HepG2 (cell line): Measurements from ENCODE around the gene RGS11. TPM values are rescaled to one million over a fixed set of nuclear protein-coding genes. Genes with fewer than 3 reads are reported as not detected.

Source experiments
- ATAC-seq: fragments of 200-7000 bp; cut with Tn5 transposase; 3 replicates; pipeline ENCODE4 v1.9.1; 2020; ENCODE audit warnings: mild to moderate bottlenecking, moderate library complexity
- BruUV-seq: library from RNA; stranded (reverse); fragments of 400-500 nt; replicated peaks from 2 replicates; lab custom pipeline; 2021; lab: Mats Ljungman, UMichigan
- CTCF ChIA-PET: fragments of 300-600 bp; formaldehyde crosslinking; extraction: SDS; loops from one replicate; lab custom pipeline; 2021; ENCODE audit warnings: low total read pairs, inconsistent platforms, low intra/inter-chr PET ratio; lab: Yijun Ruan, JAX
- POLR2A ChIA-PET: fragments of 350-600 bp; sonication (Branson Sonifier 250); formaldehyde crosslinking; loops from one replicate; lab custom pipeline; 2020; ENCODE audit warnings: antibody characterized with exemption, inconsistent platforms; lab: Yijun Ruan, JAX
- DNase-seq: peaks from one replicate; pipeline ENCODE4 v3.0.0-alpha.2; 2015; ENCODE audit warnings: low spot score
- FAIRE-seq: peaks from 3 replicates; lab custom pipeline; 2011; peaks lifted over from hg19 to GRCh38; lab: Jason Lieb, UNC
- H2AFZ ChIP-seq: one replicate; pipeline ENCODE4 v1.6.1; 2011; ENCODE audit warnings: low read length, inconsistent platforms
- H3K27ac ChIP-seq: fragments of 300-600 bp; 3 replicates; pipeline ENCODE4 v1.8.0; 2011; ENCODE audit warnings: mixed run types, mild to moderate bottlenecking, mixed read lengths, low read length, inconsistent platforms; ENCODE audit not compliant: insufficient read depth; ENCODE audit errors: extremely low read length
- H3K27me3 ChIP-seq, 2 experiments: fragments of 200-600 bp in 1 of 2; 2 replicates in 1 of 2; 3 replicates in 1 of 2; pipeline versions ENCODE4 v1.6.0 to v1.8.0; 2011; ENCODE audit warnings: low read length in 2 of 2, mild to moderate bottlenecking in 2 of 2, moderate library complexity in 2 of 2, inconsistent platforms in 1 of 2; ENCODE audit not compliant: insufficient read depth in 2 of 2, control insufficient read depth in 1 of 2
- H3K36me3 ChIP-seq, 2 experiments: fragments of 200-600 bp in 1 of 2; replicated peaks in 1 of 2; 2 replicates in 1 of 2; 3 replicates in 1 of 2; pipeline versions ENCODE4 v1.5.1 to v1.8.0; 2011; ENCODE audit warnings: low read length in 2 of 2, inconsistent platforms in 1 of 2; ENCODE audit not compliant: insufficient read depth in 2 of 2, control insufficient read depth in 1 of 2
- H3K4me1 ChIP-seq: 2 replicates; pipeline ENCODE4 v1.5.1; 2012; ENCODE audit warnings: low read length, inconsistent platforms; ENCODE audit not compliant: insufficient read depth
- H3K4me2 ChIP-seq: 2 replicates; pipeline ENCODE4 v1.6.0; 2011; ENCODE audit warnings: low read depth, low read length, inconsistent platforms
- H3K4me3 ChIP-seq, 3 experiments: fragments of 200-600 bp in 1 of 3; sonication (generic), shearing (Covaris generic) in 1 of 3; replicated peaks in 1 of 3; 2 replicates each; pipeline ENCODE4 v1.5.1; 2011 to 2016; ENCODE audit warnings: low read length in 3 of 3, inconsistent platforms in 2 of 3, low read depth in 2 of 3, mild to moderate bottlenecking in 2 of 3, control low read depth in 1 of 3, mixed read lengths in 1 of 3; ENCODE audit not compliant: insufficient read depth in 1 of 3
- H3K79me2 ChIP-seq: one replicate; pipeline ENCODE4 v1.6.1; 2011; ENCODE audit warnings: low read length, inconsistent platforms; ENCODE audit not compliant: insufficient read depth
- H3K9ac ChIP-seq: 2 replicates; pipeline ENCODE4 v1.6.0; 2011; ENCODE audit warnings: mild to moderate bottlenecking, low read depth, low read length, inconsistent platforms; ENCODE audit not compliant: insufficient read depth
- H3K9me3 ChIP-seq: 2 replicates; pipeline ENCODE4 v1.5.1; 2012; ENCODE audit warnings: mild to moderate bottlenecking, low read length
- H4K20me1 ChIP-seq: 2 replicates; pipeline ENCODE4 v1.6.0; 2011; ENCODE audit warnings: inconsistent platforms, mild to moderate bottlenecking, low read length, moderate library complexity; ENCODE audit not compliant: insufficient read depth
- ATF7-NPFF ChIP-seq: sonication (generic); formaldehyde crosslinking; IDR thresholded peaks from 2 replicates; pipeline ENCODE4 v1.8.1; 2023; ENCODE audit warnings: mild to moderate bottlenecking, low read depth, missing genetic modification reagents, moderate library complexity
- MAX ChIP-seq: IDR thresholded peaks from 2 replicates; pipeline ENCODE4 v1.6.1; 2012; ENCODE audit warnings: inconsistent platforms
- MTF2 ChIP-seq: sonication (generic); formaldehyde crosslinking; IDR thresholded peaks from 2 replicates; pipeline ENCODE4 v1.5.0; 2020; ENCODE audit warnings: missing genetic modification reagents, borderline replicate concordance
- PHF21A ChIP-seq: sonication (generic); formaldehyde crosslinking; IDR thresholded peaks from 2 replicates; pipeline ENCODE4 v1.5.0; 2020; ENCODE audit warnings: mild to moderate bottlenecking, missing genetic modification reagents
- SAP130 ChIP-seq: IDR thresholded peaks from 2 replicates; pipeline ENCODE4 v1.6.1; 2016; ENCODE audit warnings: low read depth
- SP1 ChIP-seq, 2 experiments: fragments of 450-650 bp in 1 of 2; sonication (generic) in 1 of 2; formaldehyde crosslinking in 1 of 2; IDR thresholded peaks; 2 replicates each; pipeline versions ENCODE4 v1.4.0 to v1.6.1; 2016 to 2020; ENCODE audit warnings: missing genetic modification reagents in 1 of 2
- ZBTB2 ChIP-seq: sonication (generic); formaldehyde crosslinking; IDR thresholded peaks from 2 replicates; pipeline ENCODE4 v1.8.0; 2022; ENCODE audit warnings: low read depth, missing genetic modification reagents
- ZFP91 ChIP-seq: sonication (generic); formaldehyde crosslinking; IDR thresholded peaks from 2 replicates; pipeline ENCODE4 v1.9.0; 2022; ENCODE audit warnings: missing genetic modification reagents, mild to moderate bottlenecking, borderline replicate concordance
- ZFY ChIP-seq: sonication (generic); formaldehyde crosslinking; IDR thresholded peaks from 2 replicates; pipeline ENCODE4 v1.4.0; 2020; ENCODE audit warnings: missing genetic modification reagents
- ZNF205 ChIP-seq: IDR thresholded peaks from 2 replicates; pipeline ENCODE4 v1.6.1; 2018; ENCODE audit warnings: missing biosample characterization, missing genetic modification reagents
- ZNF256 ChIP-seq: sonication (generic); formaldehyde crosslinking; conservative IDR thresholded peaks from 2 replicates; pipeline ENCODE4 v1.4.0; 2020; ENCODE audit warnings: missing genetic modification reagents
- ZNF292 ChIP-seq: sonication (generic); formaldehyde crosslinking; IDR thresholded peaks from 2 replicates; pipeline ENCODE4 v1.8.1; 2022; ENCODE audit warnings: mild to moderate bottlenecking, low read depth, missing genetic modification reagents, borderline replicate concordance
- ZNF883 ChIP-seq: sonication (generic); formaldehyde crosslinking; IDR thresholded peaks from 2 replicates; pipeline ENCODE4 v1.5.1; 2020; ENCODE audit warnings: mild to moderate bottlenecking, missing genetic modification reagents; ENCODE audit errors: not compliant biosample characterization
- ZSCAN20 ChIP-seq: sonication (generic); formaldehyde crosslinking; IDR thresholded peaks from 2 replicates; pipeline ENCODE4 v1.4.0; 2020; ENCODE audit warnings: missing genetic modification reagents, mild to moderate bottlenecking, borderline replicate concordance
- WGBS: methylation state at CpG from one replicate; pipeline ENCODE4 v1.1.6; 2017; ENCODE audit warnings: low lambda C conversion rate; 5-methylcytosine and 5-hydroxymethylcytosine counted together
- in situ Hi-C: cut with HindIII; loops from 2 replicates; pipeline ENCODE4 v1.10.0; 2017; ENCODE audit warnings: low pct_unique_long_range_greater_than_20kb; ENCODE audit not compliant: extremely low pct_ligation_motif_present
- intact Hi-C: fragments of 100-400 bp; cut with micrococcal nuclease; formaldehyde crosslinking; loops from one replicate; pipeline ENCODE4 v1.10.0; 2022; ENCODE audit not compliant: unreplicated experiment
- polyA plus RNA-seq, 8 experiments: library from polyadenylated mRNA; depleted of rRNA in 3 of 8; stranded (reverse) in 7 of 8; unstranded in 1 of 8; fragments of >200 nt; fragmentation: Illumina TruSeq in 4 of 8; extraction: Trizol in 4 of 8; gene quantifications; 2 replicates each; pipeline versions ENCODE4 v1.2.1 to v1.2.3, GENCODE V29; 2011 to 2016; ENCODE audit warnings: low read depth in 4 of 8, missing spikeins in 1 of 8, mixed read lengths in 1 of 8; ENCODE audit not compliant: insufficient read depth in 1 of 8
- total RNA-seq, 5 experiments: library from RNA; depleted of rRNA; stranded (reverse); fragments of >200 nt; fragmentation: Illumina TruSeq; extraction: Trizol; gene quantifications; 2 replicates each; pipeline ENCODE4 v1.2.3, GENCODE V29; 2016; ENCODE audit warnings: low read depth in 1 of 5
- TF ChIP-seq, protein P1 (sequence below): sonication (generic); formaldehyde crosslinking; IDR thresholded peaks from 2 replicates; pipeline ENCODE4 v1.5.1; 2020; ENCODE audit warnings: mild to moderate bottlenecking, missing genetic modification reagents, moderate library complexity

The RGS11 gene
- total and polyA plus RNA-seq, 2 of the 13 experiments (the other 11 are each of a cell fraction or from before 2014, with no cell fraction given), result 0.11 TPM; not detected in 1

DNA sequence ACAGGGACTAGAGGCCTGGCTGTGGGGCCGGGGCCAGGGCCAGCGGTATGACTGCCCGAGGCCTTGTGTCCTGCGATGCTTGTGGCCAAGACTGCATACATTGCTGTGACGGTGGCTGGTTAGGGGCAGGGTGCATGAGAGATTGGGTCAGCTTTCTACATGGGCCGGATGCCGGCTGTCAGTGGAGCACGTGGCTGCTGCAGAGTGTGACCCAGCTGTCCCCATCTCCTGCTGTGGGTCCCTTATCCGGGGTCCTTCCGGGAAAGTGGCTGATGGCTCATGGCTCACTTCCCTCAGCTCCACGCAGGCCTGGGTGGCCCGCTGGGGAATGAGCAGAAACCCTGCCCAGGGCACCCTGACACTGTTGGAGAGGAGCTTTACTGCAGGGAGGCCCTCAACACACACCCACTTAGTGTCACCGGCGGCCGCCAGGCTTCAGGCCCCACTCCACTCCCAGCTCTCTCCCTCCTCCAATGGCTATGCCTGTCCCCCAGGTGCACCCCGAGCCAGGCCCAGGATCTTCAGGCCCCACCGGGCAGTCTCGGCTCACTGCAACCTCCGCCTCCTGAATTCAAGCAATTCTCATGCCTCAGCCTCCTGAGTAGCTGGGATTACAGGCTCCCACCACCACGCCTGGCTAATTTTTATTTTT is 808 bp upstream of the RGS11 start:
- H3K4me1 ChIP-seq, result peaks cover 30% of the 10 kb centered on the region
- BruUV-seq, result no TSS peak
- H3K79me2 ChIP-seq, result no peaks in the 10 kb centered on the region
- H4K20me1 ChIP-seq, result no peaks in the 10 kb centered on the region
- intact Hi-C loops (no loop called here), in situ Hi-C loops (no loop called here)
- CTCF ChIA-PET, result no interaction called here
- H3K36me3 ChIP-seq, result no peaks in the 10 kb centered on the region
- H3K9me3 ChIP-seq, result no peaks in the 10 kb centered on the region
- peak overlapping the region; percentile 45; the same call in 1 of the 2 replicates for H3K4me2 ChIP-seq
- H3K27ac ChIP-seq, result no peak overlapping the region
- no peak overlapping the region for H3K9ac ChIP-seq
- no peak for FAIRE-seq
- 78% methylated on average over 4 of the region's 20 CpGs for WGBS
- no peak overlapping the region for H2AFZ ChIP-seq
- DNase-seq, result no peak
- peaks cover 7 to 70% of the 10 kb centered on the region in 2 experiments for H3K27me3 ChIP-seq
- peak overlapping the region in 1 of 3 experiments; percentile 43; a peak in 1 of 6 replicates for H3K4me3 ChIP-seq
- POLR2A ChIA-PET, result interaction anchor here (0.6 kb wide), 1 partner anchor 76 kb away, joined by 3 read pairs; the partner anchor contains the start of gene AXIN1
- ATAC-seq, result peak; percentile 23
- TF ChIP-seq SAP130 (peak; percentile 73), ATF7-NPFF (CRISPR knock-in tag) (no peak), ZFY (CRISPR knock-in tag) (0 out of 2 replicates have a peak, but pooled peaks have one; percentile 10), ZNF256 (CRISPR knock-in tag) (no peak), MTF2 (CRISPR knock-in tag) (0 out of 2 replicates have a peak, but pooled peaks have one; percentile 64), ZNF205 (CRISPR knock-in tag) (no peak), ZNF292 (CRISPR knock-in tag) (no peak), SP1 (IDR thresholded peaks at IDR 0.05) (no peak), SP1 (CRISPR knock-in tag; IDR thresholded peaks at IDR 0.05) (no peak), ZNF883 (CRISPR knock-in tag) (peak; percentile 24), ZBTB2 (CRISPR knock-in tag) (no peak), PHF21A (CRISPR knock-in tag) (no peak), ZSCAN20 (no peak), MAX (peak; percentile 61), ZFP91 (peak; percentile 22; the same call in 1 of the 2 replicates)
- TF ChIP-seq, protein P1, sequence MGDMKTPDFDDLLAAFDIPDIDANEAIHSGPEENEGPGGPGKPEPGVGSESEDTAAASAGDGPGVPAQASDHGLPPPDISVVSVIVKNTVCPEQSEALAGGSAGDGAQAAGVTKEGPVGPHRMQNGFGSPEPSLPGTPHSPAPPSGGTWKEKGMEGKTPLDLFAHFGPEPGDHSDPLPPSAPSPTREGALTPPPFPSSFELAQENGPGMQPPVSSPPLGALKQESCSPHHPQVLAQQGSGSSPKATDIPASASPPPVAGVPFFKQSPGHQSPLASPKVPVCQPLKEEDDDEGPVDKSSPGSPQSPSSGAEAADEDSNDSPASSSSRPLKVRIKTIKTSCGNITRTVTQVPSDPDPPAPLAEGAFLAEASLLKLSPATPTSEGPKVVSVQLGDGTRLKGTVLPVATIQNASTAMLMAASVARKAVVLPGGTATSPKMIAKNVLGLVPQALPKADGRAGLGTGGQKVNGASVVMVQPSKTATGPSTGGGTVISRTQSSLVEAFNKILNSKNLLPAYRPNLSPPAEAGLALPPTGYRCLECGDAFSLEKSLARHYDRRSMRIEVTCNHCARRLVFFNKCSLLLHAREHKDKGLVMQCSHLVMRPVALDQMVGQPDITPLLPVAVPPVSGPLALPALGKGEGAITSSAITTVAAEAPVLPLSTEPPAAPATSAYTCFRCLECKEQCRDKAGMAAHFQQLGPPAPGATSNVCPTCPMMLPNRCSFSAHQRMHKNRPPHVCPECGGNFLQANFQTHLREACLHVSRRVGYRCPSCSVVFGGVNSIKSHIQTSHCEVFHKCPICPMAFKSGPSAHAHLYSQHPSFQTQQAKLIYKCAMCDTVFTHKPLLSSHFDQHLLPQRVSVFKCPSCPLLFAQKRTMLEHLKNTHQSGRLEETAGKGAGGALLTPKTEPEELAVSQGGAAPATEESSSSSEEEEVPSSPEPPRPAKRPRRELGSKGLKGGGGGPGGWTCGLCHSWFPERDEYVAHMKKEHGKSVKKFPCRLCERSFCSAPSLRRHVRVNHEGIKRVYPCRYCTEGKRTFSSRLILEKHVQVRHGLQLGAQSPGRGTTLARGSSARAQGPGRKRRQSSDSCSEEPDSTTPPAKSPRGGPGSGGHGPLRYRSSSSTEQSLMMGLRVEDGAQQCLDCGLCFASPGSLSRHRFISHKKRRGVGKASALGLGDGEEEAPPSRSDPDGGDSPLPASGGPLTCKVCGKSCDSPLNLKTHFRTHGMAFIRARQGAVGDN, result peak; percentile 75
